ENCODE results near the gene KRTAP10-2. TPM values are rescaled to one million over a fixed set of nuclear protein-coding genes. Genes with fewer than 3 reads are reported as not detected.
"Not testable (repeated sequence)": the region's sequence is repeated elsewhere in the genome, so short reads cannot be mapped to it uniquely, and the experiment has no call there.

KRTAP10-2 gene
- total RNA-seq, 1 donor from 2014 or later = not detected

DNA sequence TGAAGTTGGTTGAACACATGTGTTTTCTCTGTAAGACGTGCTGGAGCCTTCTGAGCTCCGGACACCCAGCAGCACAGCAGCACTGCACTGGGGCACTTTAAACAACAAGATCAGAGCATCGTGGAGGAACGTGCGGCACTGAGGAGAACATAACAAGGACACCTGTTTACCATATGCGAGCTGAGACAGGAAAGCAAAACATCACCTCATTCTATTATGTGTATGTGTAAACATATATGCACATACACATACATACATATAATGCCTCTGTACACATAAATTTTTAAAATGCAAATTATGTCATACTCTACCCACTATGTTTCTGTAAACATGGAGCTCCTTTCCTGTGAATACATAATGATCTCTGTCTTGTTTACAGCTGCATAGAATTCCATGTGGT lies 44.2 kb upstream of the KRTAP10-2 start:
- Histone ChIP-seq H3K36me3 (no peaks in the 10 kb centered on the region), H3K27ac (no peak overlapping the region), H3K4me1 (peaks cover 3% of the 10 kb centered on the region), H3K27me3 (no peaks in the 10 kb centered on the region), H3K9me3 (no peaks in the 10 kb centered on the region), H3K4me3 (no peak overlapping the region)
- TF ChIP-seq, protein P1, sequence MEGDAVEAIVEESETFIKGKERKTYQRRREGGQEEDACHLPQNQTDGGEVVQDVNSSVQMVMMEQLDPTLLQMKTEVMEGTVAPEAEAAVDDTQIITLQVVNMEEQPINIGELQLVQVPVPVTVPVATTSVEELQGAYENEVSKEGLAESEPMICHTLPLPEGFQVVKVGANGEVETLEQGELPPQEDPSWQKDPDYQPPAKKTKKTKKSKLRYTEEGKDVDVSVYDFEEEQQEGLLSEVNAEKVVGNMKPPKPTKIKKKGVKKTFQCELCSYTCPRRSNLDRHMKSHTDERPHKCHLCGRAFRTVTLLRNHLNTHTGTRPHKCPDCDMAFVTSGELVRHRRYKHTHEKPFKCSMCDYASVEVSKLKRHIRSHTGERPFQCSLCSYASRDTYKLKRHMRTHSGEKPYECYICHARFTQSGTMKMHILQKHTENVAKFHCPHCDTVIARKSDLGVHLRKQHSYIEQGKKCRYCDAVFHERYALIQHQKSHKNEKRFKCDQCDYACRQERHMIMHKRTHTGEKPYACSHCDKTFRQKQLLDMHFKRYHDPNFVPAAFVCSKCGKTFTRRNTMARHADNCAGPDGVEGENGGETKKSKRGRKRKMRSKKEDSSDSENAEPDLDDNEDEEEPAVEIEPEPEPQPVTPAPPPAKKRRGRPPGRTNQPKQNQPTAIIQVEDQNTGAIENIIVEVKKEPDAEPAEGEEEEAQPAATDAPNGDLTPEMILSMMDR (IDR thresholded peaks at IDR 0.05) = no peak
- no peak for DNase-seq
- intact Hi-C loops (cut with DNase I) = no loop called here
- no peak for ATAC-seq

DNA sequence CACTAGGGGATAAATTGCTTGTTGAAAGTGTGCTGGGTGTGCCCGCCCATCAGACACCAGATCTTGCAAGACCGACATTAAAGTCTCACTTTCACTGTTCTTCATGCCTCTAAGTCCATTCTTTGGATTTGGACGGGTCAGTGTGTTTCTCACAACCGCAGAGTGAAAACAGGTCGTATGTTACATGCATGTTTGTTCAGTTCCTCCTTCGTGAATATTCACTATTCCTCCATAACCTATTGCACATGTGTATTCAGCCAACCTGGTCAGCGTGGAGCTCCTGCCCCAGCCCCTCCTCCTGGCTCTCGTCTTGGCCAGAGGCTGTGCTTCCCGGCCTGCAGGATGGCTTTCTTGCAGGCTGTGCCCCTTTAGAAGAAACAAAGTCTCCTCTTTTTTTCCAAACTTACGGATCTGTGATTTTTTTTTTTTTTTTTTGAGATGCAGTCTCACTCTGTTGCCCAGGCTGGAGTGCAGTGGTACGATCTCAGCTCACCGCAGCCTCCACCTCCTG lies 43.2 kb upstream of the KRTAP10-2 start:
- Histone ChIP-seq H3K9me3 (no peaks in the 10 kb centered on the region), H3K27ac (no peak overlapping the region), H3K4me3 (no peak overlapping the region), H3K27me3 (no peaks in the 10 kb centered on the region), H3K36me3 (no peaks in the 10 kb centered on the region), H3K4me1 (peaks cover 3% of the 10 kb centered on the region)
- TF ChIP-seq, protein P1 (IDR thresholded peaks at IDR 0.05) = no peak
- no peak for DNase-seq
- intact Hi-C loops (cut with DNase I) = no loop called here
- no peak for ATAC-seq

DNA sequence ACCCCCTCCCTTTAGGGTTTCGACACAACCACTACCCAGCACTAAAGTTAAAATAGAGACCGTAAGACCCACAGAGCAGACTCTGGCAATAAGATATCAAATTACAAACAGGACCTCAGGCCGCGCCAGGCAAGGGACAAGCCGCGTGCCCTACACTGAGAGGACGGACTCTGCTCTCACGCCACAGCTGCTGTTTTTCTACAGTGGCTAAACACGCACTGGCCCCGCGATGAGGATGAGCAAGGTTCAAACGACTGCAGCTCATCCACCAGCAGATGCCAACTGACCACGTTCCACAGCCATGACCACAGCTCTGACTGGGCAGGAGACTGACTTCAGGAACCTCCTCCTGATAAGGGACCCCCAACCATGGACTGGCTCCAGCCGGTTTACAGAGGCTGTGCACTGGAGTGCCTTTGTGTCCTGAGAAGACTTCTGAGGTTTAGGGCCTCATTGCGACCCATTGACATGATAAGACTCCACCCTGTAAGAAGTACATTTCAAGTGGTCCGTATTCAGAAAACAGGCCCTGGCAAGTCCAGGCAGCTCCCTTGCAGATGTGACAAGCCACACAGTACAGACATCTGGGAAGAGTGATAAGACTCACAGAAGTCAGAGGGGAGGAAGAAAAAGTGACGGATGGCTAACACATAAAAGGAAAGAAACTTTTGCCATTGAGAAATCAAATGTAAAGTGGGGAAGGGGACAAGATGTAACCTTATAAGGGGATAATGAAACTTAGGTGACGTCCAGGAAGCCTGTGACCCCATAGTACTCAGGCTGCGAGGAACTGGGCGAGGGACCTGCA lies 42.5 kb upstream of the KRTAP10-2 start:
- no peak overlapping the region for H3K4me3 ChIP-seq
- H3K36me3 ChIP-seq = no peaks in the 10 kb centered on the region
- TF ChIP-seq, protein P1 (IDR thresholded peaks at IDR 0.05) = no peak
- no peaks in the 10 kb centered on the region for H3K9me3 ChIP-seq
- H3K27me3 ChIP-seq = no peaks in the 10 kb centered on the region
- H3K27ac ChIP-seq = no peak overlapping the region
- ATAC-seq = no peak
- intact Hi-C loops (cut with DNase I) = no loop called here
- DNase-seq = peak; percentile 37
- peaks cover 3% of the 10 kb centered on the region for H3K4me1 ChIP-seq

DNA sequence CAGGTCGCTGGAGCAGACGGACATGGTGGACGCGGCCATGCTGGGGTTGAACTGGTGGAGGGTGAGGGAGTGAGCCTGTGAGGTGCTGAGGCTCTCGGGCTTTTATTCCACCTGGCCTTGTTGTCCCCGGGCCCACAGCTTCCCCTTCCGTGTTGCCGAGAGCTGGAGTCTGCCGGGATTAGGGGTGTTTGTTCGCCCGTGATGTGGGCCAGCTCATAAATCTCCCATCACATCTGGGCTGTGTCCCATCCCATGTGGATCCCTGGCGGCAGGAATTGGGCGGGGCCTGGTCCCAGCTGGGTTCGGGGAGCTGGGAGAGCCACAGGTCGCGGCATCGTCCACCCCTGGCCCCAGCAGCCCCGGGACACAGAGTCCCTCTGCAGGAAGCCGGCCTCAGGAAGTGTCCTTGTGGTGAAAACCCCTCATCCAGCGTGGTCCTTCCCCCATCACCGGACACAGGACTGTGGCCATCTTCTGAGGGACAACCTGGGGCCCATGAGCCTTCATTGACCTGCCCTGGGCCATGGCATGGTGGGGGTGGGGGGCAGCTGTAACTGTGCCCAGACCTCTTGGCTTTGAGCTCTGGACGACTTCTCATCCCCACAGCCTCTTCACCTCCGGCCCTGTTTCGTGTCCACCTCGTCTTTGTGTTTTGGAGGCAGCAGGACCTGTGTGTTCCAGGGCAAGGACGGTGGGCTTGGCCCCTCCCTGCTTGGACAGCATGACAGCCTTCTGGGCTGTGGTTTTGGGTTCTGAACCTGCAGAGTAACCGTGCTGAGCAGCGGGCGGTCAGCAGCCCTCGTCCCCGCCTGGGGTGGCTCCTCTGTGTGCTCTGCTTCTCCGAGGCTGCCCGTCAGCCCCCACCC lies 41.4 kb upstream of the KRTAP10-2 start, which contains the start of gene KRTAP10-6:
Gene KRTAP10-6, minus strand, starts transcription at position 60 of the 866 bp plus-strand sequence. Its CDS starts 21 bp downstream, at position 39.
- Histone ChIP-seq H3K27me3 (no peaks in the 10 kb centered on the region), H3K4me1 (peaks cover 3% of the 10 kb centered on the region), H3K9me3 (no peaks in the 10 kb centered on the region), H3K36me3 (no peaks in the 10 kb centered on the region), H3K27ac (no peak within 1 kb of the TSS), H3K4me3 (no peak within 1 kb of the TSS)
- TF ChIP-seq, protein P1 (IDR thresholded peaks at IDR 0.05) = no peak
- DNase-seq (peak; percentile 61), ATAC-seq (no peak)
- intact Hi-C loops (cut with DNase I) = no loop called here

DNA sequence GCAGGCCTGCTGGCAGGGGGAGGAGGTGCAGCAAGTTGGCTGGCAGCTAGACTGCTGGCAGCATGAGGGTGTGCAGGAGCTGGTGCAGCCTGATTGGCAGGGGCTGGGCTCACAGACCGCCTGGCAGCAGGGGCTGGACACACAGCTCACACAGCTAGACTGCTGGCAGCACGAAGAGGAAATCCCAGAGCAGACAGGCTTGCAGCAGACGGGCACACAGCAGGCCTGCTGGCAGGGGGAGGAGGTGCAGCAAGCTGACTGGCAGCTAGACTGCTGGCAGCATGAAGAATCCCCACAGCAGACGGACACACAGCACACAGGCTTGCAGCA lies 40.5 kb upstream of the KRTAP10-2 start:
- intact Hi-C loops (cut with DNase I) = not testable (repeated sequence)

DNA sequence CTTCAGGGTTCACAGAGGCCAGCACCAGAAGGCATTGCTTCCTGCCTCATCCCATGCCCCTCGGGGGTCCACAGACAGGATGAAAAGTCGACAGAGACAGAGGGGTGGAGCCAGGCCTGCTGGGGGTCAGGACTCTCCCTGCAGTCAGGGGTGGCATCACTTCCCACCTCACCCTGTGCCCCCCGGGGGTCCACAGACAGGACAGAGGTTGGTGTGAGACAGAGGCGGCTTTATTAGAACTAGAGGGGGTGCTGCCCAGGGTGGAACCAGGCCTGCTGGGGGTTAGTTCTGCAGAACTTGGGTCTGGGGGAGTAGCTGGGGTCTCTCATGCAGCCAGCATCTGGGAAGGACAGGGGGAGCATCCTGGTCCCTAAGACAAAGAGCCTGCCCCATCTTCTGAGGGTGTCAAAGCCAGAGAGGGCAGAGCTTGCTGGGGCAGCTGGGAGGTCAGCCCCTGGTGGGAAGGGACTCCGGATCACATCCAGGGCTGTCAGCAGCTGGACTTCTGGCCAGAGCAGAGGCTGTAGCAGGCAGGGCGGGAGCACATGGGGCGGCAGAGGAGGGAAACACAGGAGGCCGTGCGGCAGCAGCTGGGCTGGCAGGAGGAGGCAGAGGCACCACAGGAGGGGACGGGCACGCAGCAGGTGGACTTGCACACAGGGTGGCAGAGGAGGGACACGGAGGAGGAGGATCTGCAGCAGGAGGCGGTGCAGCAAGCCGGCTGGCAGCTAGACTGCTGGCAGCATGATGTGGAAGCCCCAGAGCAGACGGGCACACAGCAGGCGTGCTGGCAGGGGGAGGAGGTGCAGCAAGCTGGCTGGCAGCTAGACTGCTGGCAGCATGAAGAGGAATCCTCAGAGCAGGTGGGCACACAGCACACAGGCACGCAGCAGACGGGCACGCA lies 39.8 kb upstream of the KRTAP10-2 start:
- intact Hi-C loops (cut with DNase I); ATAC-seq; H3K27me3 ChIP-seq; H3K36me3 ChIP-seq; H3K9me3 ChIP-seq; H3K4me3 ChIP-seq; H3K27ac ChIP-seq; H3K4me1 ChIP-seq: not testable (repeated sequence)
- peak; percentile 50 for DNase-seq

More for the DNA sequence above, 40.5 kb upstream of the KRTAP10-2 start:
- peak; percentile 48 for DNase-seq
- H3K4me1 ChIP-seq, ATAC-seq, H3K4me3 ChIP-seq, H3K9me3 ChIP-seq, H3K36me3 ChIP-seq, H3K27me3 ChIP-seq, H3K27ac ChIP-seq: not testable (repeated sequence)

All from upper lobe of right lung (tissue), 1 donor.